ENCODE data around the gene OR6S1. TPM values are rescaled to one million over a fixed set of nuclear protein-coding genes. Genes with fewer than 3 reads are reported as not detected.

Gene OR6S1
- total RNA-seq, 4 donors from 2014 or later: not detected

DNA sequence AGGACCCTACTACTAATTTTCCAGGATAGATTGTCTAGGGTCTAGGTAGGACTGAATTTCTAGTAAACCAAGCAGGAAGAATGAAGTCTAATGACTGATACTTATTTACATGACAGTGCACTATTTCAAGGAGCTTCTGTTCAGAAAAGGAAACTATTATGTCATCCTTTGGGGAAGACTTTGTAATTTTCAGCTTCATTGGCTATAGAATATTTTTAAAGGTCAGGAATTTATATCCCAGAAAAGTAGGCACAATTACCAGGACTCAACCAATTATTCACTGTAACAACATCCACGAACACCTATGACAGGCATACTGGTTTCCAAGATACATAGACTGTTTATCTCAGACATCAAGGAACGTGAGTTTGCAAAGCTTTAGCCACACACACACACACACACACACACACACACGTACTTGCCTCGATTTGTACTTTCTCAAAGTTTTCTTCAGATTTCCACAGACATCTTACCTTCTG, 23.2 kb downstream of the OR6S1 start:
- WGBS, 2 donors: 64 to 68% methylated on average over 4 of the region's 4 CpGs
- Histone ChIP-seq H3K4me1 (no peaks in the 10 kb centered on the region), H3K36me3 (no peaks in the 10 kb centered on the region), H3K4me3 (replicated peaks in 1 of 3) (no peak overlapping the region), H3K27ac (no peak overlapping the region), H3K27me3 (no peaks in the 10 kb centered on the region), H3K9me3 (no peaks in the 10 kb centered on the region)
- TF ChIP-seq, protein P1, sequence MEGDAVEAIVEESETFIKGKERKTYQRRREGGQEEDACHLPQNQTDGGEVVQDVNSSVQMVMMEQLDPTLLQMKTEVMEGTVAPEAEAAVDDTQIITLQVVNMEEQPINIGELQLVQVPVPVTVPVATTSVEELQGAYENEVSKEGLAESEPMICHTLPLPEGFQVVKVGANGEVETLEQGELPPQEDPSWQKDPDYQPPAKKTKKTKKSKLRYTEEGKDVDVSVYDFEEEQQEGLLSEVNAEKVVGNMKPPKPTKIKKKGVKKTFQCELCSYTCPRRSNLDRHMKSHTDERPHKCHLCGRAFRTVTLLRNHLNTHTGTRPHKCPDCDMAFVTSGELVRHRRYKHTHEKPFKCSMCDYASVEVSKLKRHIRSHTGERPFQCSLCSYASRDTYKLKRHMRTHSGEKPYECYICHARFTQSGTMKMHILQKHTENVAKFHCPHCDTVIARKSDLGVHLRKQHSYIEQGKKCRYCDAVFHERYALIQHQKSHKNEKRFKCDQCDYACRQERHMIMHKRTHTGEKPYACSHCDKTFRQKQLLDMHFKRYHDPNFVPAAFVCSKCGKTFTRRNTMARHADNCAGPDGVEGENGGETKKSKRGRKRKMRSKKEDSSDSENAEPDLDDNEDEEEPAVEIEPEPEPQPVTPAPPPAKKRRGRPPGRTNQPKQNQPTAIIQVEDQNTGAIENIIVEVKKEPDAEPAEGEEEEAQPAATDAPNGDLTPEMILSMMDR (IDR thresholded peaks at IDR 0.05): no peak
- TF ChIP-seq POLR2A (IDR thresholded peaks at IDR 0.05): no peak
- no peak for DNase-seq
- intact Hi-C loops (cut with DNase I): no loop called here

DNA sequence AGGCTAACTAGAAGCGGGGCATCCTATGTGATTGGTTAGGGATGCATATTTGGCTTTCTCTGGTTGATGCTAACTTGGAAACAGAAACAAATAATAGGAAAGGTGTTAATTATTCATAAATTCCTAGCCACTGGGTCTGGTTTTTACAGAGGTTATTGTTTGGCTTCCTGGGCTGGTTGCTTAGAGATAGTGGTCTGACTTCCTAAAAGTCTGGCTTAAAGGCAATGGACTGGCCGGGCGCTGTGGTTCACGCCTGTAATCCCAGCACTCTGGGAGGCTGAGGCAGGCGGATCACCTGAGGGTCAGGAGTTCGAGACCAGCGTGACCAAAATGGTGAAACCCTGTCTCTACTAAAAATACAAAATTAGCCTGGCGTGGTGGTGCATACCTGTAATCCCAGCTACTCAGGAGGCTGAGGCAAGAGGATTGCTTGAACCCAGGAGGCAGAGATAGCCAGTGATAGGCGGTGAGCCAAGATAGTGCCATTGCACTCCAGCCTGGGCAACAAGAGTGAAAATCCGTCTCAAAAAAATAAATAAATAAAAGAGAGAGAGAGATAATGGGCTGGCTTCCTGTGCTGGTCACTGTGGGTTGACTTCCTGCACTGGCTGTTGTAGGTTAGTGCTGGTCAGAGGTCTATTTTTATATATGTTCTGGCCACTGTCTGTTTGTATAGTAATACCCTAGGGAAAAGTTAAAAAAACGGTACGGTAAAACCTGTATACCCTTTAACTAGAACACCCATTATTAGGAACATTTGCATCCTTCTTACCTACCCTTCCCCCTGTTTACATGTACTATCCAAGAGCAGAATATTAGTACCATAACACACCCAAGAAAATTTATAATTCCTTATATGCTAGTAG, 24.1 kb downstream of the OR6S1 start:
- no peaks in the 10 kb centered on the region for H3K9me3 ChIP-seq
- no peak for TF ChIP-seq POLR2A (IDR thresholded peaks at IDR 0.05)
- TF ChIP-seq, protein P1 (IDR thresholded peaks at IDR 0.05): no peak
- 79 to 80% methylated on average over 12 of the region's 12 CpGs for WGBS, 2 donors
- H3K27me3 ChIP-seq: no peaks in the 10 kb centered on the region
- DNase-seq: no peak
- H3K27ac ChIP-seq: no peak overlapping the region
- H3K36me3 ChIP-seq: no peaks in the 10 kb centered on the region
- H3K4me3 ChIP-seq (replicated peaks in 1 of 3): no peak overlapping the region
- intact Hi-C loops (cut with DNase I): no loop called here
- no peaks in the 10 kb centered on the region for H3K4me1 ChIP-seq

DNA sequence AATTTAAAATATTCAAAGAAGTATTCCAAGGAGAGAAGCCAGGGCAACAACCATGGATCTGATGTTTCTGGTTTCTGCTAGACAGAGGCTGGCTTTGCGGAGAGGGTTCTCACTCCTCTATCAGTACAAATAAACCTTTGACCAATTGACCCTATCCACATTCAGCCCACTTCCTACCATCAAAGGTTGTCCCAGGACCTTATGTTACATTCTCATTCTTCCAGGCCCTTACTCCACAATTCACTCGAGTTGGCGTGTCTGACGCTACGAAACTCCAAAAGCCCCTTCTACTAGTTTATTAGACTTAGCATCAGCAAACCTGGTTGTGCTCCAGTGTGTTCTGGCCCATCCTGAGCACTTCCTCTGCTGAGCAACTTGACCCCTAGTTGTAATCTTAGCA, 25.5 kb downstream of the OR6S1 start:
- H3K36me3 ChIP-seq: no peaks in the 10 kb centered on the region
- H3K9me3 ChIP-seq: no peaks in the 10 kb centered on the region
- no peak overlapping the region for H3K27ac ChIP-seq
- no peaks in the 10 kb centered on the region for H3K4me1 ChIP-seq
- H3K27me3 ChIP-seq: no peaks in the 10 kb centered on the region
- WGBS, 2 donors: 90 to 95% methylated on average over 5 of the region's 5 CpGs
- no peak overlapping the region for H3K4me3 ChIP-seq (replicated peaks in 1 of 3)
- no peak for TF ChIP-seq POLR2A (IDR thresholded peaks at IDR 0.05)
- TF ChIP-seq, protein P1 (IDR thresholded peaks at IDR 0.05): no peak
- intact Hi-C loops (cut with DNase I): no loop called here
- DNase-seq: no peak

DNA sequence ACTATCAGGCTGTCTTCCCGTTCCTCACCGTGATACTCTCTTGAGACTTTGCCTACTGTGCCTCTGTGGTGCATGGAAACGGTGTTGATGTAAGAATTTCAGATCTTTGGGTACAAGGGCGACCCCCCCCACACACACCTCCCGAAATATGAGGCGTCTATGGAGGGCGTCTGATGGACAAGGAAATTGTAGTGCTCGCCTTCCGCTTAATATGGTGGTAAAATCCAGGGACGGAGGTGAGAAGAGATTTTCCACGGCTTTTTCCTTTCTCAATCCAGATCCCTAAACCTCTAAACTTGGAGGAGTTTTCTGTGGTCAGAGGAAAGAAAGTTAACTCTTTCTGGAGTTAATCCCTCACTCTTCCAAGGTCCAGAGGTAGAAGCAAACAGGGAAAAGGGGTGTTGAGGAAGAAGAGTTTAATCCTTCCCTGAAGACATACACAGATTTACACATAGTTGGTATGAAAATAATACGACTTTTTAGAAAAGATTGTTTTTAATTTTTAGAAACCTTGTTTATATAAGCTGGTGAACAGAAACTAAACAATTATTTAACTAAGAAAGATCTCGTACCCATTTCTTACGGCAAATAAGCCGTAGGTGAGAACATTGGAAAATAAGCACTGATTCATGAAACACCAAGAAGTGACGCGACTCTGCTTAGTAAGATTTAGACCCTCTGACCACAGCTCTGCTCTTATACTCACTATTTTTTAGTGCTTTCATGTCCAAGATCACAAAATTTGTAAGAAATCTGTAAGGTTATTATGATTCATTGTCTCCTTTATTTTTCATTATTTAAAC, 27.3 kb downstream of the OR6S1 start:
- TF ChIP-seq, protein P1 (IDR thresholded peaks at IDR 0.05): no peak
- no peak for TF ChIP-seq POLR2A (IDR thresholded peaks at IDR 0.05)
- Histone ChIP-seq H3K27ac (peak overlapping the region in 2 of 3 donors; percentile 61 to 79), H3K4me1 (no peaks in the 10 kb centered on the region), H3K4me3 (replicated peaks in 1 of 3) (peak overlapping the region; percentile 5 to 29 (median 11)), H3K9me3 (no peaks in the 10 kb centered on the region), H3K36me3 (no peaks in the 10 kb centered on the region), H3K27me3 (no peaks in the 10 kb centered on the region)
- intact Hi-C loops (cut with DNase I): loop anchor here (5.0 kb wide), 1 partner anchor 68 kb away; the partner anchor contains the start of gene RNASE4
- DNase-seq: no peak
- WGBS, 2 donors: 18 to 23% methylated on average over 17 of the region's 17 CpGs
